A549 (cell line): ENCODE results near the gene MPC1L.
"Not testable (repeated sequence)": the region's sequence is repeated elsewhere in the genome, so short reads cannot be mapped to it uniquely, and the experiment has no call there.

Experiments
- CBX2 ChIP-seq: fragments of 200-600 bp; sonication (generic); IDR thresholded peaks from 2 replicates; pipeline ENCODE4 v1.6.1; 2016; ENCODE audit warnings: low read depth, mild to moderate bottlenecking, borderline replicate concordance
- CHD2 ChIP-seq: fragments of 150-350 bp; IDR thresholded peaks from 2 replicates; pipeline ENCODE4 v1.6.1; 2014; ENCODE audit warnings: low read length; ENCODE audit not compliant: partially characterized antibody
- CTCF ChIP-seq: fragments of >200 bp; sonication (Bioruptor Twin); formaldehyde crosslinking; IDR thresholded peaks from 3 replicates; pipeline ENCODE4 v1.5.1; 2016
- HDAC2 ChIP-seq: fragments of 200-600 bp; sonication (generic); IDR thresholded peaks from 2 replicates; pipeline ENCODE4 v1.6.1; 2016
- JUN ChIP-seq, 2 experiments: fragments of >200 bp; sonication (Bioruptor Twin); formaldehyde crosslinking; IDR thresholded peaks; 2 replicates in 1 of 2; 3 replicates in 1 of 2; pipeline ENCODE4 v1.6.1; 2016 to 2017
- MAX ChIP-seq: IDR thresholded peaks from 2 replicates; pipeline ENCODE4 v1.6.1; 2012
- MAZ ChIP-seq: fragments of 150-350 bp; IDR thresholded peaks from 2 replicates; pipeline ENCODE4 v1.6.1; 2014; ENCODE audit warnings: antibody characterized with exemption, low read depth, low read length, borderline replicate concordance
- POLR2A ChIP-seq: IDR thresholded peaks from 2 replicates; pipeline ENCODE4 v1.6.1; 2012; ENCODE audit warnings: mild to moderate bottlenecking, low read length
- SMC3 ChIP-seq: fragments of >200 bp; sonication (Bioruptor Twin); formaldehyde crosslinking; IDR thresholded peaks from 3 replicates; pipeline ENCODE4 v1.6.1; 2018; ENCODE audit warnings: inconsistent platforms
- ZNF302 ChIP-seq: fragments of 250-450 bp; sonication (Bioruptor Pico); IDR thresholded peaks from 2 replicates; pipeline ENCODE4 v1.9.0; 2021; ENCODE audit warnings: inconsistent platforms, mild to moderate bottlenecking, moderate library complexity

GRCh38 chrX:40589616-40590321 lies 33.5 kb upstream of the MPC1L start:
- not testable (repeated sequence) for TF ChIP-seq CTCF; CBX2; POLR2A; MAZ; SMC3; HDAC2; JUN (IDR thresholded peaks at IDR 0.05); ZNF302 (CRISPR knock-in tag); MAX; CHD2
